ENCODE measurements around the gene GPC3.

GPC3 gene

GRCh38 chrX:133749370-133749769, 236.0 kb downstream of the GPC3 start:
- no peak for DNase-seq (ENCODE audit: extremely low read depth, insufficient read length)
- no peaks in the 10 kb centered on the region for H3K36me3 ChIP-seq (ENCODE audit: control insufficient read depth, insufficient read depth, low read length)
- TF ChIP-seq CTCF (IDR thresholded peaks at IDR 0.05; ENCODE audit: insufficient read depth, low read length, poor library complexity, severe bottlenecking): no peak
- H3K27me3 ChIP-seq (replicated peaks; ENCODE audit: control insufficient read depth, insufficient read depth, low read length): no peaks in the 10 kb centered on the region
- H3K4me3 ChIP-seq (replicated peaks; ENCODE audit: low read depth, low read length): no peak overlapping the region

GRCh38 chrX:133747196-133747595, 238.2 kb downstream of the GPC3 start:
- no peak for TF ChIP-seq CTCF (IDR thresholded peaks at IDR 0.05; ENCODE audit: insufficient read depth, low read length, poor library complexity, severe bottlenecking)
- no peaks in the 10 kb centered on the region for H3K27me3 ChIP-seq (replicated peaks; ENCODE audit: control insufficient read depth, insufficient read depth, low read length)
- no peak for DNase-seq (ENCODE audit: extremely low read depth, insufficient read length)
- no peaks in the 10 kb centered on the region for H3K36me3 ChIP-seq (ENCODE audit: control insufficient read depth, insufficient read depth, low read length)
- no peak overlapping the region for H3K4me3 ChIP-seq (replicated peaks; ENCODE audit: low read depth, low read length)

- H3K36me3 ChIP-seq (ENCODE audit: control insufficient read depth, insufficient read depth, low read length): no peaks in the 10 kb centered on the region
- no peak overlapping the region for H3K4me3 ChIP-seq (replicated peaks; ENCODE audit: low read depth, low read length)
- H3K27me3 ChIP-seq (replicated peaks; ENCODE audit: control insufficient read depth, insufficient read depth, low read length): no peaks in the 10 kb centered on the region
- peak; percentile 7 for DNase-seq (ENCODE audit: extremely low read depth, insufficient read length)
- no peak for TF ChIP-seq CTCF (IDR thresholded peaks at IDR 0.05; ENCODE audit: insufficient read depth, low read length, poor library complexity, severe bottlenecking)
Observed at GRCh38 chrX:133746593-133746992, 238.8 kb downstream of the GPC3 start.

GRCh38 chrX:133745349-133745748, 240.0 kb downstream of the GPC3 start:
- no peaks in the 10 kb centered on the region for H3K36me3 ChIP-seq (ENCODE audit: control insufficient read depth, insufficient read depth, low read length)
- TF ChIP-seq CTCF (IDR thresholded peaks at IDR 0.05; ENCODE audit: insufficient read depth, low read length, poor library complexity, severe bottlenecking): peak; percentile 33
- H3K4me3 ChIP-seq (replicated peaks; ENCODE audit: low read depth, low read length): no peak overlapping the region
- DNase-seq (ENCODE audit: extremely low read depth, insufficient read length): no peak
- no peaks in the 10 kb centered on the region for H3K27me3 ChIP-seq (replicated peaks; ENCODE audit: control insufficient read depth, insufficient read depth, low read length)

GRCh38 chrX:133742602-133743305, 242.6 kb downstream of the GPC3 start:
- Histone ChIP-seq H3K4me3 (replicated peaks; ENCODE audit: low read depth, low read length) (no peak overlapping the region), H3K27me3 (replicated peaks; ENCODE audit: control insufficient read depth, insufficient read depth, low read length) (no peaks in the 10 kb centered on the region), H3K36me3 (ENCODE audit: control insufficient read depth, insufficient read depth, low read length) (no peaks in the 10 kb centered on the region)
- DNase-seq (ENCODE audit: extremely low read depth, insufficient read length): no peak
- no peak for TF ChIP-seq CTCF (IDR thresholded peaks at IDR 0.05; ENCODE audit: insufficient read depth, low read length, poor library complexity, severe bottlenecking)

GRCh38 chrX:133741303-133741702, 244.1 kb downstream of the GPC3 start:
- Histone ChIP-seq H3K4me3 (replicated peaks; ENCODE audit: low read depth, low read length) (no peak overlapping the region), H3K36me3 (ENCODE audit: control insufficient read depth, insufficient read depth, low read length) (no peaks in the 10 kb centered on the region), H3K27me3 (replicated peaks; ENCODE audit: control insufficient read depth, insufficient read depth, low read length) (no peaks in the 10 kb centered on the region)
- no peak for TF ChIP-seq CTCF (IDR thresholded peaks at IDR 0.05; ENCODE audit: insufficient read depth, low read length, poor library complexity, severe bottlenecking)
- no peak for DNase-seq (ENCODE audit: extremely low read depth, insufficient read length)
